ENCODE data around the gene SEMA3C. TPM values are rescaled to one million over a fixed set of nuclear protein-coding genes. Genes with fewer than 3 reads are reported as not detected.
"Not testable (repeated sequence)": the region's sequence is repeated elsewhere in the genome, so short reads cannot be mapped to it uniquely, and the experiment has no call there.

SEMA3C gene
- total and polyA plus RNA-seq, 11 donors = 11.7 to 110 (median 67.6) TPM

- Histone ChIP-seq H3K4me3 (no peak overlapping the region), H3K4me1 (no peaks in the 10 kb centered on the region), H3K36me3 (no peaks in the 10 kb centered on the region), H3K9me3 (no peaks in the 10 kb centered on the region), H3K27ac (no peak overlapping the region), H3K27me3 (no peaks in the 10 kb centered on the region)
- intact Hi-C loops (cut with DNase I) = no loop called here
- TF ChIP-seq POLR2A (IDR thresholded peaks at IDR 0.05) = no peak
- TF ChIP-seq, protein P1, sequence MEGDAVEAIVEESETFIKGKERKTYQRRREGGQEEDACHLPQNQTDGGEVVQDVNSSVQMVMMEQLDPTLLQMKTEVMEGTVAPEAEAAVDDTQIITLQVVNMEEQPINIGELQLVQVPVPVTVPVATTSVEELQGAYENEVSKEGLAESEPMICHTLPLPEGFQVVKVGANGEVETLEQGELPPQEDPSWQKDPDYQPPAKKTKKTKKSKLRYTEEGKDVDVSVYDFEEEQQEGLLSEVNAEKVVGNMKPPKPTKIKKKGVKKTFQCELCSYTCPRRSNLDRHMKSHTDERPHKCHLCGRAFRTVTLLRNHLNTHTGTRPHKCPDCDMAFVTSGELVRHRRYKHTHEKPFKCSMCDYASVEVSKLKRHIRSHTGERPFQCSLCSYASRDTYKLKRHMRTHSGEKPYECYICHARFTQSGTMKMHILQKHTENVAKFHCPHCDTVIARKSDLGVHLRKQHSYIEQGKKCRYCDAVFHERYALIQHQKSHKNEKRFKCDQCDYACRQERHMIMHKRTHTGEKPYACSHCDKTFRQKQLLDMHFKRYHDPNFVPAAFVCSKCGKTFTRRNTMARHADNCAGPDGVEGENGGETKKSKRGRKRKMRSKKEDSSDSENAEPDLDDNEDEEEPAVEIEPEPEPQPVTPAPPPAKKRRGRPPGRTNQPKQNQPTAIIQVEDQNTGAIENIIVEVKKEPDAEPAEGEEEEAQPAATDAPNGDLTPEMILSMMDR (IDR thresholded peaks at IDR 0.05) = no peak
- ATAC-seq (no peak), DNase-seq (no peak)
These were observed 13.7 kb upstream of the SEMA3C start for GRCh38 chr7:80932536-80932935.

GRCh38 chr7:80929619-80930018 is 10.8 kb upstream of the SEMA3C start:
- intact Hi-C loops (cut with DNase I) = loop anchor here in 5 of 10 donors (10.0 kb wide), 3 partner anchors 325 to 525 kb away; no protein-coding TSS in a partner anchor
- Histone ChIP-seq H3K4me3 (no peak overlapping the region), H3K27ac (no peak overlapping the region), H3K27me3 (no peaks in the 10 kb centered on the region), H3K4me1 (no peaks in the 10 kb centered on the region), H3K36me3 (no peaks in the 10 kb centered on the region), H3K9me3 (peaks cover 0 to 7% (median 0%) of the 10 kb centered on the region in 12 donors)
- DNase-seq (no peak), ATAC-seq (no peak)
- WGBS, 4 donors = 64 to 87% (median 74%) methylated on average over 3 of the region's 3 CpGs
- no peak for TF ChIP-seq POLR2A (IDR thresholded peaks at IDR 0.05)
- TF ChIP-seq, protein P1 (IDR thresholded peaks at IDR 0.05) = no peak

- H3K9me3 ChIP-seq, ATAC-seq, H3K27ac ChIP-seq, DNase-seq, H3K4me1 ChIP-seq, H3K4me3 ChIP-seq, H3K36me3 ChIP-seq, H3K27me3 ChIP-seq: not testable (repeated sequence)
- intact Hi-C loops (cut with DNase I) = loop anchor here in 5 of 10 donors (10.0 kb wide), 3 partner anchors 328 to 528 kb away; no protein-coding TSS in a partner anchor
- WGBS, 4 donors = 95 to 98% (median 97%) methylated on average over 6 of the region's 6 CpGs
These were observed 8.1 kb upstream of the SEMA3C start for GRCh38 chr7:80926955-80927354.

DNA sequence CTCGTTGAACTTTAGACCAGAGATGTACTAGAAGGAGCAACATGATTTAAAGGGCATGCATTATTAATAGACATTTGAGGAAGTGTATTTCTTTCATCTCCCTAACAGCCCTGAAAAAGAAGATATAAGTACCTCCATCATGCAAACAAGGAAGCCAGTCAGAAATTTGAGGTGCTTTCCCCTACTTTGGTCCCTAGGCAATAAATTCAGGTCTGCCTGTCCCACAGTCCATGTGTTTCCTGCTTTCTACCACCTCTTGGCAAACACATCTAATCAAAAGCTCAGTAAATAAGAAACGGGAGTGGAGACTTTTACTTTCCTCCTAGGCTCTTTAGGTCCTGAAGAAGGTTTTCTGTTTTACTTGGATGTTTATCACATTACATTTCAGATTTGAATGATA is 5.2 kb upstream of the SEMA3C start:
- DNase-seq = no peak

More for the DNA sequence above, 5.2 kb upstream of the SEMA3C start:
- peaks cover 0 to 7% (median 0%) of the 10 kb centered on the region in 12 donors for H3K9me3 ChIP-seq
- peaks cover 0 to 8% (median 1%) of the 10 kb centered on the region in 12 donors for H3K4me1 ChIP-seq
- H3K4me3 ChIP-seq = no peak overlapping the region
- TF ChIP-seq, protein P1 (IDR thresholded peaks at IDR 0.05) = no peak
- no peak for TF ChIP-seq POLR2A (IDR thresholded peaks at IDR 0.05)
- no peak overlapping the region for H3K27ac ChIP-seq
- no peaks in the 10 kb centered on the region for H3K36me3 ChIP-seq
- 59 to 72% (median 62%) methylated on average over 2 of the region's 2 CpGs for WGBS, 4 donors
- ATAC-seq = no peak
- intact Hi-C loops (cut with DNase I) = loop anchor here in 6 of 10 donors (5.0 to 10.0 kb wide), 6 partner anchors 222 to 531 kb away; no protein-coding TSS in a partner anchor
- H3K27me3 ChIP-seq = peaks cover 0 to 4% (median 0%) of the 10 kb centered on the region in 9 donors
